ENCODE data around the gene TRIO.
"Not testable (repeated sequence)": the region's sequence is repeated elsewhere in the genome, so short reads cannot be mapped to it uniquely, and the experiment has no call there.

DNA sequence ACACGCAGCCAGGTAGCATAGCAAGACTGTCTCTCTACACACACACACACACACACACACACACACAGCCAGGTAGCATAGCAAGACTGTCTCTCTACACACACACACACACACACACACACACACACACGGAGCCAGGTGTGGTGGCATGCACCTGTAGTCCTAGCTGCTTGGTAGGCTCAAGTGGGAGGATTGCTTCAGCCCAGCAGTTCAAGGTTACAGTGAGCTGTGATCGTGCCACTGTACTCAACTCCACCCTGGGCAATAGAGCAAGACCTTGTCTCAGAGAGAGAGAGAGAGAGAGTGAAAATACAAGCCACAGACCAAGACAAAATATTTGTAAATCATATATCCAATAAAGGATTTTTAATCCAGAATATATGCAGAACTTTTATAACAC lies 64.3 kb downstream of the TRIO start:
- not testable (repeated sequence) for TF ChIP-seq POLR2AphosphoS5 (IDR thresholded peaks at IDR 0.05; ENCODE audit: borderline replicate concordance, low read depth, low read length); EZH2 (IDR thresholded peaks at IDR 0.05)
